Globus pallidus (tissue), 1 donor: Measurements from ENCODE around the gene C1orf159.
"Not testable (repeated sequence)": the region's sequence is repeated elsewhere in the genome, so short reads cannot be mapped to it uniquely, and the experiment has no call there.

Experiments used
- DNase-seq: peaks from one replicate; pipeline ENCODE4 v3.0.0-alpha.2; 2015; ENCODE audit warnings: low spot score

C1orf159 gene

GRCh38 chr1:1081311-1082238, 34.3 kb downstream of the C1orf159 start:
- DNase-seq = no peak

GRCh38 chr1:1080951-1081310, 35.0 kb downstream of the C1orf159 start:
- DNase-seq = no peak

- DNase-seq = no peak
Measured at GRCh38 chr1:1080122-1080757, 35.6 kb downstream of the C1orf159 start.

DNA sequence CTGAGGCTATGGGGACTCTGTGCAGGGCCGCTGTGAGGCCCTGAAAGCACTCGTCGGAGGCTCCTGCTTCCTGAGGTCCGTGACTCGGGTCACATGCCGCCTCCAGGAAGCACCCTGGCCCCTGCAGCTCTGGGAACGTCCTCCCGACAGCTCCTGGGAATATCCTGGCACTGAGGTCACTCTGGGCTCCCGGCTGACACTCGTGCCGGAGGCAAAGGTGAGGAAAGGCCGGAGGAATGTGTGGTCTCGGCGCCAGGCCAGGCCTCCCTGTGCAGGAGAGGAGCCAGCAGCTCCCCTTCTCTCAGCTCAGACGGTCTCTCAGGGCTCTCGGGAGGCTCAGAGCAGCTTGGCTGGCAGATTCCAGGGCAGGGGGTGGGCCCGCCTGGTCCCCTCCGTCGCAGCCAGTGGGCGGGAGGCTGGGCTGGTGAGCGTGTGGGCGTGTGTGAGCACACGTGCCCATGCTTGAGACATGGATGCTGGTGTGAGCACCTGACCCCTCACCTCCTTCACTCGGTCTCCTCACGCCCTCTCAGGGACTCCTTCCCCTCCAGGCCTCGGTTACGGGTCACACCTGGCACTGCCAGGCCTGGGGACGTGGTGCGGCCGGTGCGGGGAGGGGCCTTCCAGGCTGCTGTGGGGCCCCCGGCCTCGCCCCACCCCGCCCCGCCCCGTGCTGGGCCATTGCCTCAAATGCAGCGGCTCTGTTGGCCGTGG, 36.3 kb downstream of the C1orf159 start:
- no peak for DNase-seq

DNA sequence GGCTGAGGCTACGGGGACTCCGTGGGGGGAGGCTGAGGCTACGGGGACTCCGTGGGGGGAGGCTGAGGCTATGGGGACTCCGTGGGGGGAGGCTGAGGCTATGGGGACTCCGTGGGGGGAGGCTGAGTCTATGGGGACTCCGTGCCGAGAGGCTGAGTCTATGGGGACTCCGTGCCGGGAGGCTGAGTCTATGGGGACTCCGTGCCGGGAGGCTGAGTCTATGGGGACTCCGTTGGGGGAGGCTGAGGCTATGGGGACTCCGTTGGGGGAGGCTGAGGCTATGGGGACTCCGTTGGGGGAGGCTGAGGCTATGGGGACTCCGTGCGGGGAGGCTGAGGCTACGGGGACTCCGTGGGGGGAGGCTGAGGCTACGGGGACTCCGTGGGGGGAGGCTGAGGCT, 38.5 kb downstream of the C1orf159 start:
- not testable (repeated sequence) for DNase-seq

- no peak for DNase-seq
Measured at GRCh38 chr1:1075148-1075935, 40.5 kb downstream of the C1orf159 start.

- DNase-seq = no peak
Measured at GRCh38 chr1:1074631-1075147, 41.2 kb downstream of the C1orf159 start.

DNA sequence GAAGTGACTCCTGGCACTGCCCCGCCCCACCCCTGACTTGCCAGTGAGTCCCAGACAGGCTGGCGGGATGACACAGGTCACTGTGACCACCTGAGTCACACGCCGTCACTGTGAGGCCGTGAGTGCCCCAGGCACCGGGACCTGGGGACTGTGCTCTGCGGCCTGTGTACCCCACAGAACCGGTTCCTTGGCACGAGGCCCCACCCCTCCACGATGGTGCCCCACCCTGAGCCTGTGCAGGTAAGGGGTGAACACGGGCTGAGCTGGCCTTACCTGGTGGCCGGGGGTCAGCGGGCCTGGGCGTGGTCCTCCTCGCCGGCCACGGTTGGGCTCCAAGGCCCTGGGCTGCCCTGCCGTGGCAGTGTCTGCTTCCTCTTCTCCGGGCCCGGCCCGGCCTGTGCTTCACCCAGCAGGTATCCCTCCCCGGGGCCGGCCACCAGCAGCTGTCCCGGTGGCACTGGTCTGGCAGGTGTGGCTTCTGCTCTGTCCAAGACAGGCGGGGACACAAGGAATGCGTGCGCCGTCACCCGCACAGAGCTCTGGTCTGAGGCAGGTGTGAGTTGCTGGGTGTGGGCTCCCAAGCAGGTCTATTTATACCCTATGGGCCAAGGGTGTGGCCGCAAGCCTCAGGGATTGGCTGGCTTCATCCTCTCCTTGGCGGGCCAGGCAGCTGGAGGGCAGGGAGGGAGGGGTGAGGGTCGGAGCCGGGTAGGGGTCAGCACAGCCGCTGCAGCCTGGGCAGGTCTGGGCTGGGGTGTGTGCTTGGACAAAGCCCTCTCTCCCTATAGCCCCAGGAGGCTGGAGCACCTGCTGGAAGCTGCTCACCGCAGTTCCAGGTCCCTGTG, 41.9 kb downstream of the C1orf159 start, which contains the start of gene RNF223:
Gene RNF223, minus strand, starts transcription at position 564 of the 845 bp plus-strand sequence. CDS start 1,740 bp downstream, outside the sequence.
- no peak for DNase-seq

GRCh38 chr1:1072849-1073742, 42.8 kb downstream of the C1orf159 start:
- no peak for DNase-seq

DNA sequence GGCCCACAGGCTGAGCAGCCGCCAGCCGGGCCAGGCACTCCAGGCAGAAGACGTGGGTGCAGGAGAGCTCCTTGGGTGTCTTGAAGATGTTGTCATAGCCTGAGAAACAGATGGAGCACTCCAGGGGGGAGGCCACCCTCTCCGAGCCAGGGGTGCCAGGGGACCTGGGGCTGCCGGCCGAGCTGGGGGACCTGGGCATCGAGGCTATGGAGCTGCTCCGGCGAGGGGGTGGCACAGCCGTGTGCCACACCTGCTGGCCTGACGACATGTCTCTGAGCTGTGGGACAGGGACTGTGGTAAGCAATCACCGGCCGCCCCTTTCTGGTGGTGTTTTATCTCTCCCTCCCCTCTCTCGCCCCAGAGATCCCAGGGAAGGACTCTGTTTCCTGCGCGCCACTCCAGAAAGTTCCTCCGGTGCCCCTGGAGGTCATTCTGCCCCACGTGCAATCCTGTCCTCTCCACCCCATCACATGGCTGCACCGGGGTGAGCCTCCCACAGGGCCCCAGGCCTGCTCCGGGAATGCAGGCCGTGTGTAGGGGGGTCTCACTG, 43.5 kb downstream of the C1orf159 start:
- no peak for DNase-seq

DNA sequence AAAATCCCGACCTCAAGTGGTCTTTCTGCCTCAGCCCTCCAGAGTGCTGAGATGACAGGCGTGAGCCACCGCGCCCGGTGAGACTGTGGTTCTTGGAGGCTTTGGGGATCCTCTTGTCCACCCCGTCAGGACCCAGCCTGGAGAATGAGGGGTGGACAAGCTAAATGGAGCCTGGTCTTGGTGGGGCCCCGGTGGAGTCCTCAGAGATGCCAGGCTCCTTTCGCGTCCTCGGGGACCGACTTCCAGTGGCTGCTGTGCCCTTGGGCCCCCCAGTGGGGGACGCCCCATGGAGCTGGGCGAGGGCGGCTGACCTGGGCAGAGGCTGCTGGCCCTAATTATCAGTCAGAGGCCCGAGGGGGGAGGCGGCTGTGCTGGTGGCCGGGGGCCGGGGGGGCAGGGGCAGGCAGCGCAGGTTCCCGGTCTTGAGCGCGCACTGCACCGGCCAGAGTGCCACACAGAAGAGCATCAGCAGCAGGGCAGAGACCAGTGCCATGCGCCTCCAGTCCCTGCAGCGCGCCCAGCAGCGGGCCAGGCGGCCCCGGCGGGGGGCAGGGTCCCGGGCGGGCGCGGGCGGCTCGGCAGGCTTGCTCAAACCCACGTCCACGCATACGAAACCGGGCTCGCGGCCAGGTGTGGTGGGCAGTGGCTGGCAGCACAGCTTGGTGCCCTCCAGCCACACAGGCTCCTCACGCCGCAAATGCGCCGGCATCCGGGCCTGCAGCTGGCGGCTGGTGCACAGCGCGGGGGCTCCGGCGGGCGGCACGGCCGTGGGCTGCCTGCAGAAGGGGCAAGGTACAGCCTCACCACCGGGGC, 44.2 kb downstream of the C1orf159 start:
- no peak for DNase-seq

DNA sequence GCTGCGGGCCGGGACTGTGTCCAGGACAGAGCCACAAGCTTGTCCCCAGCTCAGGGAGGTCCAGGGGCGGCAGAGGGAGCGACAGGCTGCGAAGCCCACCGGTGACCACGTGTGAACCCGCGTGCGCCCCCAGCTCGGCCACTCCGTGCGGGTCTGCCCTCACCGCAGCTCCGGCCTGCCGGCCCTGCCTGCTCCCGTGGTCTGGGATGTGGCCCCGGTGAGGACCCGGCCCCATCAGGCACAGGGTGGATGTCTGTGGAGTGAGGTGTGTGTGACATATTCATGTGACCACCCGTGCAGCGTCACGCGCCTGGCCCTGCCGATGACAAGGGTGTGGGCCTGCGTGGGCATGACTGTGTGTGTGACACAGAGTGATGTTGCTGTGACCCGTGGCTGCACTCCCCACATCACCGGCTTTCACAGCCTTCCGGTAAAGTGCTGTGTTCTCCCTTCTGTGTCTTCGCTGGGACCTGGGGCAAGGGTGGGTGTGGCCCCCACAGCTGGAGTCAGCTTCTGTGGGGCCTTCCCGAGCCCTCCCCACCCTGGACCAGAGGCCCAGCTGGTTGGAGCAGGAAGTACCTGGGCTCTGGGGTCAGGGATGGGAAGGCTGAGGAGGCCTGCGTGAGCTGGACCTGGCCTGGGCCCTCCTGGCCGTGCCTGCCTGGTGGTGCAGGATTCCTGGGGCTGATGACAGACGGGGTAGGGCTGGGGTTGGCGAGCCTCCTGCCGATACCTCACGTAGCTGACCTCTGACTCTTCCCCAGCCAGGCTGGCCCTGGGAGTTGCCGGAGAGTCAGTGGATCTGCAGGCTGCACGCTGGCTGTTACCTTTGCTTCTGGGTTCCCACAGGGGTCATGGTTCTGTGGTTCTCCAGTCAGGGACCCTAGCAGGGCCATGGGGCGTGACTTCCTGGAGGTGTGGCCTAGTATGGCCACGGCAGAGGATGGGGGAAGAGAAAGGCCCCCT, 45.9 kb downstream of the C1orf159 start:
- DNase-seq = no peak

- DNase-seq = no peak
Measured at GRCh38 chr1:1069056-1069710, 46.7 kb downstream of the C1orf159 start.

DNA sequence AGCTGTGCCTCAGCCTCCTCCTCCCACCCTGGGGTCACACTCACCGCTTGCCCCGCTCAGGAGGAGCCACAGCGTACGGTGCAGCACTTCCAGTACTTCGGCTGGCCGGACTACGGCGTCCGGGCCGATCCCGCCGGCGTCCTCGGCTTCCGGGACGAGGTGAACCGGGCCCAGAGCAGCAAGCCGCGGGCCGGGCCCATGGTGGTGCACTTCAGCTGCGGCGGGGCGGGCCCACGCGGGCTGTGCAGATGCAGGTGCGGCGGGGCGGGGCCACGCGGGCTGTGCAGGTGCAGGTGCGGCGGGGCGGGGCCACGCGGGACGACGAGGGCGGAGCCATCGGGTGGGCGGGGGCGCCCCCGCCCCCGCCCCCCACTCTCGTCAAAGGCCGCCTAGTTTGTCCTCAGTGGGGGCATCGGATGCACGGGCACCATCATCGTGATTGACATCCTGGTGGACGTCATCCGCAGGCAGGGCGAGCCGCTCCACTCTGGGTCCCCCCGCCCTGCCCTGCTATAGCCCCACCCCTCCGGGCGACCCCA, 47.3 kb downstream of the C1orf159 start:
- no peak for DNase-seq

GRCh38 chr1:1067860-1068516, 47.9 kb downstream of the C1orf159 start:
- DNase-seq = no peak
